NB4 (cell line): ENCODE data around the gene DYNLT2B.

Source experiments
- MYC ChIP-seq: IDR thresholded peaks from 2 replicates; pipeline ENCODE4 v1.6.1; 2011; ENCODE audit warnings: low read depth, low read length
- POLR2A ChIP-seq: IDR thresholded peaks from 2 replicates; pipeline ENCODE4 v1.6.1; 2011; ENCODE audit warnings: mild to moderate bottlenecking; ENCODE audit not compliant: insufficient read length; ENCODE audit errors: extremely low read depth
- TF ChIP-seq, protein P1 (sequence below): IDR thresholded peaks from one replicate; pipeline ENCODE4 v1.5.1; 2012; ENCODE audit warnings: low read depth, low read length

DNA sequence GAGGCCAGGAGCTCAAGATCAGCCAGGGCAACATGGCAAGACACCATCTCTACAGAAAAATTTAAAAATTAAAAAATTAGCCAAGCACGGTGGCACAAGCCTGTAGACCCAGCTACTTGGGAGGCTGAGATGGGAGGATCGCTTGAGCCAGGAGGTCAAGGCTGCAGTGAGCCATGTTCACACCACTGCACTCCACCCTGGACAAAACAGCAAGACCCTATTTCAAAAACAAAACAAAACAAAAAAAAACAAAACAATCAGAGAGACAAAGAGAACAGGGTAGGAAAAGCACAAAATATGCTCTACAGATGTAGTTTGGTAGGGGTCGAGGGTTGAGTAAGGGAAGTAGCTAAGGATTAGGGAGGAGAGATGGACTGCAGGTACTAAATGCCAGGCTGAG is 3.4 kb downstream of the DYNLT2B start:
- TF ChIP-seq POLR2A (no peak), MYC (no peak)
- TF ChIP-seq, protein P1, sequence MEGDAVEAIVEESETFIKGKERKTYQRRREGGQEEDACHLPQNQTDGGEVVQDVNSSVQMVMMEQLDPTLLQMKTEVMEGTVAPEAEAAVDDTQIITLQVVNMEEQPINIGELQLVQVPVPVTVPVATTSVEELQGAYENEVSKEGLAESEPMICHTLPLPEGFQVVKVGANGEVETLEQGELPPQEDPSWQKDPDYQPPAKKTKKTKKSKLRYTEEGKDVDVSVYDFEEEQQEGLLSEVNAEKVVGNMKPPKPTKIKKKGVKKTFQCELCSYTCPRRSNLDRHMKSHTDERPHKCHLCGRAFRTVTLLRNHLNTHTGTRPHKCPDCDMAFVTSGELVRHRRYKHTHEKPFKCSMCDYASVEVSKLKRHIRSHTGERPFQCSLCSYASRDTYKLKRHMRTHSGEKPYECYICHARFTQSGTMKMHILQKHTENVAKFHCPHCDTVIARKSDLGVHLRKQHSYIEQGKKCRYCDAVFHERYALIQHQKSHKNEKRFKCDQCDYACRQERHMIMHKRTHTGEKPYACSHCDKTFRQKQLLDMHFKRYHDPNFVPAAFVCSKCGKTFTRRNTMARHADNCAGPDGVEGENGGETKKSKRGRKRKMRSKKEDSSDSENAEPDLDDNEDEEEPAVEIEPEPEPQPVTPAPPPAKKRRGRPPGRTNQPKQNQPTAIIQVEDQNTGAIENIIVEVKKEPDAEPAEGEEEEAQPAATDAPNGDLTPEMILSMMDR = no peak
